ENCODE measurements around the gene RASSF4.

DNA sequence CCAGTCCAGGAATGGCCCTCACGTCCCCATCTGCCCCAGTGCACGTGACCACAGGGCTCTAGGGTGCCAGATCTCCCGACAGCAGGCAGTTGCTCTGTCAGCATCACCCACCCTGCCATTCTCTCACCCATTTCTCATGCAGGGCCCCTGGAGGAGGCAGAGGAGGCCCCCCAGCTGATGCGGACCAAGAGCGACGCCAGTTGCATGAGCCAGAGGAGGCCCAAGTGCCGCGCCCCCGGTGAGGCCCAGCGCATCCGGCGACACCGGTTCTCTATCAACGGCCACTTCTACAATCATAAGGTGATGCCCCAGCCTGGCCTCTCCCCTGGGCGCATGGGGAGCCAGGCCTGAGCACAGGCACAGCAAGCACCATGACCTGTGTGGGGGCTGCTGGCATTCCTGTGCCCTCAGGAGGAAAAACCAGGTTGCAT is 25.1 kb downstream of the RASSF4 start:
- TF ChIP-seq POLR2AphosphoS5 (IDR thresholded peaks at IDR 0.05) (no peak), CTCF (IDR thresholded peaks at IDR 0.05) (no peak), POLR2A (IDR thresholded peaks at IDR 0.05) (no peak)
